Dermis blood vessel endothelial cell (primary cell): ENCODE measurements around the gene LRRN3. TPM values are rescaled to one million over a fixed set of nuclear protein-coding genes. Genes with fewer than 3 reads are reported as not detected.
"Not testable (repeated sequence)": the region's sequence is repeated elsewhere in the genome, so short reads cannot be mapped to it uniquely, and the experiment has no call there.

Experiments used
- DNase-seq: peaks from one replicate; pipeline ENCODE4 v3.0.0; 2010
- total RNA-seq: library from RNA; depleted of rRNA; stranded (reverse); fragments of >200 nt; gene quantifications from 2 replicates; pipeline ENCODE4 v1.2.3, GENCODE V29; 2014

LRRN3 gene
- total RNA-seq: 0.05 TPM in 1 of 2 replicates, not detected in the other

GRCh38 chr7:111090846-111091245 lies at the start of gene LRRN3:
LRRN3 (plus strand) TSS chr7:111091127; CDS start chr7:111122773, 31,646 bp downstream.
- no peak for DNase-seq

GRCh38 chr7:111041577-111041976 lies 49.4 kb upstream of the LRRN3 start:
- peak; percentile 60 for DNase-seq

GRCh38 chr7:111042842-111043241 lies 48.1 kb upstream of the LRRN3 start:
- no peak for DNase-seq

GRCh38 chr7:111043561-111043960 lies 47.4 kb upstream of the LRRN3 start:
- DNase-seq: no peak

- no peak for DNase-seq
These were observed 45.5 kb upstream of the LRRN3 start for GRCh38 chr7:111045449-111045848.

GRCh38 chr7:111047595-111047994 lies 43.3 kb upstream of the LRRN3 start:
- DNase-seq: no peak

- no peak for DNase-seq
These were observed 40.8 kb upstream of the LRRN3 start for GRCh38 chr7:111049971-111050680.

- no peak for DNase-seq
These were observed 40.0 kb upstream of the LRRN3 start for GRCh38 chr7:111050875-111051416.

- no peak for DNase-seq
These were observed 39.1 kb upstream of the LRRN3 start for GRCh38 chr7:111051832-111052231.

GRCh38 chr7:111053035-111053434 lies 37.9 kb upstream of the LRRN3 start:
- peak; percentile 5 for DNase-seq

- DNase-seq: no peak
These were observed 34.6 kb upstream of the LRRN3 start for GRCh38 chr7:111056371-111056770.

- DNase-seq: no peak
These were observed 33.9 kb upstream of the LRRN3 start for GRCh38 chr7:111057066-111057465.

- no peak for DNase-seq
These were observed 31.1 kb upstream of the LRRN3 start for GRCh38 chr7:111059833-111060232.

- DNase-seq: no peak
These were observed 27.8 kb upstream of the LRRN3 start for GRCh38 chr7:111063166-111063565.

GRCh38 chr7:111067251-111067650 lies 23.7 kb upstream of the LRRN3 start:
- DNase-seq: no peak

GRCh38 chr7:111067682-111068081 lies 23.2 kb upstream of the LRRN3 start:
- DNase-seq: no peak

- no peak for DNase-seq
These were observed 22.3 kb upstream of the LRRN3 start for GRCh38 chr7:111068618-111069017.

- no peak for DNase-seq
These were observed 19.4 kb upstream of the LRRN3 start for GRCh38 chr7:111071556-111071955.

GRCh38 chr7:111072658-111073057 lies 18.3 kb upstream of the LRRN3 start:
- not testable (repeated sequence) for DNase-seq

- DNase-seq: no peak
These were observed 16.7 kb upstream of the LRRN3 start for GRCh38 chr7:111074071-111074747.

- no peak for DNase-seq
These were observed 16.2 kb upstream of the LRRN3 start for GRCh38 chr7:111074748-111075146.

GRCh38 chr7:111075498-111075897 lies 15.4 kb upstream of the LRRN3 start:
- DNase-seq: no peak

GRCh38 chr7:111076205-111076604 lies 14.7 kb upstream of the LRRN3 start:
- no peak for DNase-seq

- DNase-seq: no peak
These were observed 13.9 kb upstream of the LRRN3 start for GRCh38 chr7:111077001-111077400.
